Hepatocyte (in vitro differentiated cells): ENCODE results near the gene BICD1. TPM values are rescaled to one million over a fixed set of nuclear protein-coding genes. Genes with fewer than 3 reads are reported as not detected.

ENCODE experiments used
- DNase-seq: peaks from one replicate; pipeline ENCODE4 v3.0.0-alpha.2; 2016; ENCODE audit warnings: low spot score
- H2AFZ ChIP-seq: fragments of 200-600 bp; sonication (generic); 2 replicates; pipeline ENCODE4 v1.6.0; 2016; ENCODE audit warnings: antibody characterized with exemption, mild to moderate bottlenecking
- H3K27ac ChIP-seq: fragments of 200-600 bp; sonication (generic); 2 replicates; pipeline ENCODE4 v1.5.1; 2016; ENCODE audit warnings: mild to moderate bottlenecking
- H3K27me3 ChIP-seq: fragments of 200-600 bp; sonication (generic); 2 replicates; pipeline ENCODE4 v1.6.1; 2016
- H3K36me3 ChIP-seq: fragments of 200-600 bp; sonication (generic); replicated peaks from 2 replicates; pipeline ENCODE4 v1.5.1; 2016; ENCODE audit warnings: low read depth; ENCODE audit not compliant: insufficient read depth
- H3K4me1 ChIP-seq: fragments of 200-600 bp; sonication (generic); 2 replicates; pipeline ENCODE4 v1.5.1; 2016; ENCODE audit warnings: mild to moderate bottlenecking, moderate library complexity; ENCODE audit not compliant: insufficient read depth
- H3K4me2 ChIP-seq: fragments of 200-600 bp; sonication (generic); 2 replicates; pipeline ENCODE4 v1.6.0; 2016
- H3K4me3 ChIP-seq: fragments of 200-600 bp; sonication (generic); 2 replicates; pipeline ENCODE4 v1.5.1; 2016; ENCODE audit warnings: mild to moderate bottlenecking
- H3K79me2 ChIP-seq: fragments of 200-600 bp; sonication (generic); 2 replicates; pipeline ENCODE4 v1.6.0; 2017; ENCODE audit warnings: mild to moderate bottlenecking
- H3K9me2 ChIP-seq: fragments of 200-600 bp; sonication (generic); replicated peaks from 2 replicates; pipeline ENCODE4 v1.6.0; 2017; ENCODE audit warnings: mild to moderate bottlenecking; ENCODE audit not compliant: insufficient read depth
- H3K9me3 ChIP-seq: fragments of 200-600 bp; sonication (generic); 2 replicates; pipeline ENCODE4 v1.5.1; 2016; ENCODE audit warnings: low read depth, mild to moderate bottlenecking
- H4K20me1 ChIP-seq: fragments of 200-600 bp; sonication (generic); 2 replicates; pipeline ENCODE4 v1.6.0; 2016; ENCODE audit warnings: mild to moderate bottlenecking; ENCODE audit not compliant: insufficient read depth, poor library complexity, severe bottlenecking
- EZH2 ChIP-seq: fragments of 200-600 bp; sonication (generic); IDR thresholded peaks from 2 replicates; pipeline ENCODE4 v1.6.1; 2016; ENCODE audit warnings: antibody characterized with exemption, mild to moderate bottlenecking, borderline replicate concordance
- EZH2phosphoT487 ChIP-seq: fragments of 200-600 bp; sonication (generic); IDR thresholded peaks from one replicate; pipeline ENCODE4 v1.6.1; 2018; ENCODE audit warnings: antibody characterized with exemption, mild to moderate bottlenecking, low read depth, moderate library complexity; ENCODE audit not compliant: unreplicated experiment, severe bottlenecking
- whole genome bisulfite sequencing: methylation state at CpG from one replicate; pipeline ENCODE4 v1.1.6; 2016; ENCODE audit warnings: low lambda C conversion rate; ENCODE audit errors: missing lambda C conversion rate; 5-methylcytosine and 5-hydroxymethylcytosine counted together
- polyA plus RNA-seq: library from polyadenylated mRNA; unstranded; fragments of >200 nt; fragmentation: Nextera tagmentation; extraction: Ambion mirVana; gene quantifications from 2 replicates; pipeline ENCODE4 v1.2.1, GENCODE V29; 2016
- total RNA-seq: library from RNA; depleted of rRNA; stranded (reverse); fragments of >200 nt; gene quantifications from 2 replicates; pipeline ENCODE4 v1.2.3, GENCODE V29; 2014
- TF ChIP-seq, protein P1 (sequence below): fragments of 200-600 bp; sonication (generic); IDR thresholded peaks from 2 replicates; pipeline ENCODE4 v1.5.1; 2016; ENCODE audit warnings: antibody characterized with exemption, mild to moderate bottlenecking; ENCODE audit not compliant: poor library complexity

The BICD1 gene
- total and polyA plus RNA-seq, 2 experiments from 2014 or later, result 19.7 to 23.6 TPM

DNA sequence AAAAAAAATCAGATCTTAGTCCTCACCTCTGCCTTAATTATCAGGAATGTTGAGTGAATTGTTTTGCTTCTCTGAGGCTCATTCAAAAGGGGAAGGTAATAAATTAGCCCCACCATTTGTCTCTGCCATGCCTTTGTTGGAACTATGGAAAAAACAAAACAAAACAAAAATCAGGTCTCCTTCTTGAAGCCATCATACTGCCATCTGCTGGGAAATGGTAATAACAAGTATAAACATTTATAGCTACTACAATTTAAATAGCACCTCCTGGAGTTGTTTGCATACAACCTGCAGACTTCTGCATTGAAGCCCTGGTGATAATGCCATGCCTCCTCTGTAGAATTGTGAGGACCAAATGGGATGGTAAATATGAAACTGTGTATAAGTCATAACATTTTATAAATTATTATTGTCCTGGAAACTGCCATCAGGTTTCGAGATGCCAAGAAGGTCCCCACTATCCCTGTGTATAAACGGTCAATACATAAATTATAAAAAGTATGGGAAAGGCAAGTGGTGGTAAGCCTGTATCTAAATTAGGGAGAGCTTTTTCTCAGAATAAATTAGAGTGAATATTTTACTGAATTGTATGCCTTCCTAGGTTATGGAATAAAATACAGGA lies 205.5 kb downstream of the BICD1 start:
- 82% methylated on average over 2 of the region's 2 CpGs for WGBS
- TF ChIP-seq EZH2, result no peak
- TF ChIP-seq, protein P1, sequence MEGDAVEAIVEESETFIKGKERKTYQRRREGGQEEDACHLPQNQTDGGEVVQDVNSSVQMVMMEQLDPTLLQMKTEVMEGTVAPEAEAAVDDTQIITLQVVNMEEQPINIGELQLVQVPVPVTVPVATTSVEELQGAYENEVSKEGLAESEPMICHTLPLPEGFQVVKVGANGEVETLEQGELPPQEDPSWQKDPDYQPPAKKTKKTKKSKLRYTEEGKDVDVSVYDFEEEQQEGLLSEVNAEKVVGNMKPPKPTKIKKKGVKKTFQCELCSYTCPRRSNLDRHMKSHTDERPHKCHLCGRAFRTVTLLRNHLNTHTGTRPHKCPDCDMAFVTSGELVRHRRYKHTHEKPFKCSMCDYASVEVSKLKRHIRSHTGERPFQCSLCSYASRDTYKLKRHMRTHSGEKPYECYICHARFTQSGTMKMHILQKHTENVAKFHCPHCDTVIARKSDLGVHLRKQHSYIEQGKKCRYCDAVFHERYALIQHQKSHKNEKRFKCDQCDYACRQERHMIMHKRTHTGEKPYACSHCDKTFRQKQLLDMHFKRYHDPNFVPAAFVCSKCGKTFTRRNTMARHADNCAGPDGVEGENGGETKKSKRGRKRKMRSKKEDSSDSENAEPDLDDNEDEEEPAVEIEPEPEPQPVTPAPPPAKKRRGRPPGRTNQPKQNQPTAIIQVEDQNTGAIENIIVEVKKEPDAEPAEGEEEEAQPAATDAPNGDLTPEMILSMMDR, result peak; percentile 62
- no peak for TF ChIP-seq EZH2phosphoT487
- DNase-seq, result peak; percentile 81
- Histone ChIP-seq H3K9me2 (no peaks in the 10 kb centered on the region), H2AFZ (no peak overlapping the region), H3K4me3 (no peak overlapping the region), H3K4me1 (peaks cover 26% of the 10 kb centered on the region), H3K27me3 (no peaks in the 10 kb centered on the region), H4K20me1 (no peaks in the 10 kb centered on the region), H3K36me3 (no peaks in the 10 kb centered on the region), H3K4me2 (peak overlapping the region; percentile 63), H3K9me3 (no peaks in the 10 kb centered on the region), H3K27ac (peak overlapping the region; percentile 11), H3K79me2 (peaks cover 3% of the 10 kb centered on the region)

- peaks cover 12% of the 10 kb centered on the region for H3K79me2 ChIP-seq
- H3K27ac ChIP-seq, result no peak overlapping the region
- no peaks in the 10 kb centered on the region for H3K9me2 ChIP-seq
- H3K4me1 ChIP-seq, result no peaks in the 10 kb centered on the region
- H3K36me3 ChIP-seq, result no peaks in the 10 kb centered on the region
- no peaks in the 10 kb centered on the region for H3K27me3 ChIP-seq
- DNase-seq, result no peak
- no peak overlapping the region for H3K4me3 ChIP-seq
- H2AFZ ChIP-seq, result no peak overlapping the region
- no peak overlapping the region for H3K4me2 ChIP-seq
- H4K20me1 ChIP-seq, result no peaks in the 10 kb centered on the region
- no peak for TF ChIP-seq EZH2
- TF ChIP-seq, protein P1, result no peak
- TF ChIP-seq EZH2phosphoT487, result no peak
- no peaks in the 10 kb centered on the region for H3K9me3 ChIP-seq
- 88% methylated on average over 7 of the region's 7 CpGs for WGBS
Observed at GRCh38 chr12:32322354-32322753, 215.7 kb downstream of the BICD1 start.

DNA sequence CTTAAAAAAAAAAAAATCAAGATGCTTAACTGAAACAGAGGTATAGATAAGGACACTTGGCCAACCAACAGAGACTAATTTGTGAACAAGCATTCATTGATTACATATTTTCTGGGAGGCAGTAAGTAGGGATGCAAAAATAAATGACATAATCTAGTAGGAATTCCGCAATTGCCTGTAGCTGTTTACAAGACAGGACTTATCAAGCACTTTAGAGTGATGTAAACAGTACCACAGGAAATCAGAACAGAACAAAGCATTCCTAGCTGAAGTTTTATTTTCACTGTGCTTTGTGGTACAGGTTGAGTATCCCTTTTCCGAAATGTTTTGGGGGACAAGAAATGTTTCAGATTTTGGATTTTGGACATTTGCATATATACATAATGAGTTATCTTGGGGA lies 224.5 kb downstream of the BICD1 start:
- Histone ChIP-seq H3K79me2 (no peaks in the 10 kb centered on the region), H3K4me3 (no peak overlapping the region), H3K27ac (no peak overlapping the region), H3K9me3 (no peaks in the 10 kb centered on the region), H2AFZ (no peak overlapping the region), H3K27me3 (no peaks in the 10 kb centered on the region), H4K20me1 (no peaks in the 10 kb centered on the region), H3K4me2 (no peak overlapping the region), H3K4me1 (no peaks in the 10 kb centered on the region), H3K9me2 (no peaks in the 10 kb centered on the region), H3K36me3 (no peaks in the 10 kb centered on the region)
- WGBS, result 61% methylated on average over 2 of the region's 2 CpGs
- TF ChIP-seq, protein P1, result no peak
- TF ChIP-seq EZH2phosphoT487 (no peak), EZH2 (no peak)
- DNase-seq, result no peak
